ENCODE measurements around the gene LRP3.
"Not testable (repeated sequence)": the region's sequence is repeated elsewhere in the genome, so short reads cannot be mapped to it uniquely, and the experiment has no call there.

Gene LRP3

GRCh38 chr19:33219261-33219815, 25.2 kb downstream of the LRP3 start:
- no peak for DNase-seq
- H3K9me3 ChIP-seq: no peaks in the 10 kb centered on the region
- no peaks in the 10 kb centered on the region for H3K4me1 ChIP-seq
- H3K27me3 ChIP-seq: peaks cover 2% of the 10 kb centered on the region
- H3K4me3 ChIP-seq (ENCODE audit: low read depth, low read length): no peak overlapping the region
- peak; percentile 50 for TF ChIP-seq CTCF (IDR thresholded peaks at IDR 0.05; ENCODE audit: low read depth, low read length)
- H3K36me3 ChIP-seq: no peaks in the 10 kb centered on the region

DNA sequence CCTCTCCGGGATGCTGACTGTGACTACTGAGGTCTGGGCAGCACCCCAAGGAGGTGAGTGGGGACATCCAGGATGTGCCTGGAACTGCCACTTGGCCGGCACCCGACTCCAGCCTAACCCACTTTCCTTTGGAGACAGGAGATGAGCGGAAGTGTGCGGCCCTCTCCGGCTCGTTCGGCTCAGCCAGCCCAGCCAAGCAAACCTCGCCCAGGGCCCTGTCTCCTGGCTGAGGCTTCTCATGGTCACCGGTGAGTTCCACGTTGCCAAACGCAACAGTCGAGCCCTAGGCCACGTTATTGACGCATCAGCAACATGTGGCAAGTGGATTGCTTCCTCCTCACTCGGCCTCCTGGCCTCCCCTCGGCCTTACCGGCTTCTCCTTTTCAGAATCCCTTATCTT, 26.0 kb downstream of the LRP3 start:
- no peak for DNase-seq
- no peak for TF ChIP-seq CTCF (IDR thresholded peaks at IDR 0.05; ENCODE audit: low read depth, low read length)
- no peaks in the 10 kb centered on the region for H3K9me3 ChIP-seq
- no peaks in the 10 kb centered on the region for H3K4me1 ChIP-seq
- H3K27me3 ChIP-seq: peaks cover 10% of the 10 kb centered on the region
- no peak overlapping the region for H3K4me3 ChIP-seq (ENCODE audit: low read depth, low read length)
- H3K36me3 ChIP-seq: no peaks in the 10 kb centered on the region

DNA sequence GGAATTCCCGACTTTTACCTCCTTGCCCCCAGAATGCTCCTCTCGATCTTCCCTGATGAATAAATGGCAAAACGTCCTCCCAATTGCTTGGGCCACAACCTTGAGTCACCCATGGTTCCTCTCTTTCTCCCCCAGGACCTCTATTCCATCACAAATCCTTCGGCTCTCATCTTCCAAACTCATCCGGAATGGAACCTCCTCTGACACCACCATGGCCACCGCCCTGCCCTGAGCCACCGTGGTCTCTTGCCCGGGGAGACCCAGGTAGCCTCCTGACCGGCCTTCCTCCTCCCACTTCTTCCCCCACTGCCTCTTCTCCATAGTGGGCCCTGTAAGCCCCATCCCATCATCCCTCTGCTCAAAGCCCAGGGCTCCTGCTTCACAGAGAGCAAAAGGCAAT, 26.6 kb downstream of the LRP3 start:
- no peaks in the 10 kb centered on the region for H3K4me1 ChIP-seq
- no peak for DNase-seq
- no peaks in the 10 kb centered on the region for H3K9me3 ChIP-seq
- H3K4me3 ChIP-seq (ENCODE audit: low read depth, low read length): no peak overlapping the region
- no peaks in the 10 kb centered on the region for H3K36me3 ChIP-seq
- TF ChIP-seq CTCF (IDR thresholded peaks at IDR 0.05; ENCODE audit: low read depth, low read length): no peak
- H3K27me3 ChIP-seq: peaks cover 16% of the 10 kb centered on the region

- Histone ChIP-seq H3K9me3 (no peaks in the 10 kb centered on the region), H3K4me3 (ENCODE audit: low read depth, low read length) (no peak overlapping the region), H3K36me3 (no peaks in the 10 kb centered on the region), H3K4me1 (no peaks in the 10 kb centered on the region), H3K27me3 (peaks cover 25% of the 10 kb centered on the region)
- no peak for DNase-seq
- TF ChIP-seq CTCF (IDR thresholded peaks at IDR 0.05; ENCODE audit: low read depth, low read length): no peak
Observed at GRCh38 chr19:33221638-33222037, 27.5 kb downstream of the LRP3 start.

GRCh38 chr19:33222255-33222654, 28.1 kb downstream of the LRP3 start:
- peaks cover 26% of the 10 kb centered on the region for H3K27me3 ChIP-seq
- not testable (repeated sequence) for DNase-seq; H3K4me3 ChIP-seq (ENCODE audit: low read depth, low read length); H3K36me3 ChIP-seq; H3K9me3 ChIP-seq; H3K4me1 ChIP-seq

- no peak for DNase-seq
- Histone ChIP-seq H3K27me3 (peaks cover 26% of the 10 kb centered on the region), H3K36me3 (no peaks in the 10 kb centered on the region), H3K4me3 (ENCODE audit: low read depth, low read length) (no peak overlapping the region), H3K9me3 (peaks cover 6% of the 10 kb centered on the region), H3K4me1 (no peaks in the 10 kb centered on the region)
- no peak for TF ChIP-seq CTCF (IDR thresholded peaks at IDR 0.05; ENCODE audit: low read depth, low read length)
Observed at GRCh38 chr19:33224694-33225457, 30.7 kb downstream of the LRP3 start.
